Umbilical cord (tissue), 2 donors: ENCODE measurements around the gene TBC1D28. TPM values are rescaled to one million over a fixed set of nuclear protein-coding genes. Genes with fewer than 3 reads are reported as not detected.
"Not testable (repeated sequence)": the region's sequence is repeated elsewhere in the genome, so short reads cannot be mapped to it uniquely, and the experiment has no call there.

ENCODE experiments used
- DNase-seq: peaks from one replicate; pipeline ENCODE4 v3.0.0-alpha.2; 2015; ENCODE audit warnings: low spot score
- total RNA-seq: library from RNA; depleted of rRNA; stranded (reverse); fragments of >200 nt; gene quantifications from one replicate; pipeline ENCODE4 v1.2.3, GENCODE V29; 2014; ENCODE audit warnings: low replicate concordance; ENCODE audit not compliant: insufficient read depth

Gene TBC1D28
- total RNA-seq, result 1.2 TPM

DNA sequence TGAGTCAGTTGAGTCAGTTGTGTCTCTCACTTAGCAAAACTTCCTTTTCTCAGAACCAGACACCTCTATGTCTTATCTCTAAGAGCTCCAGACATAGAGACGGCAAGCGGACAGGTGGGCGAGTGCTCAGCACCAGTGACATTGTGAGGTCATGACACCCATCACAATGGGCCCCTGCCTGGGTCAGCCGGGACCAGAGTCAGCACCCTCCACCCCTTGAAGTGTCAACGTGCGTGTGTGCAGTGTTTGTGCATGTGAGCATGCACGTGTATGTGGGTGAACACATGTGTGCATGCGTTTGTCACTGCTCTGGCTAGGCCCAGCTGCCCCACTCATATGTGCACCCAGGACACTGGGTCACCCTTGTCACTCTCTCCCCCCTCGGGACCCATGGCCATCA, at the start of gene TBC1D28:
Gene TBC1D28, minus strand, starts transcription at position 101 of the 400 bp plus-strand sequence. CDS start 3,039 bp downstream, outside the sequence.
- not testable (repeated sequence) for DNase-seq

DNA sequence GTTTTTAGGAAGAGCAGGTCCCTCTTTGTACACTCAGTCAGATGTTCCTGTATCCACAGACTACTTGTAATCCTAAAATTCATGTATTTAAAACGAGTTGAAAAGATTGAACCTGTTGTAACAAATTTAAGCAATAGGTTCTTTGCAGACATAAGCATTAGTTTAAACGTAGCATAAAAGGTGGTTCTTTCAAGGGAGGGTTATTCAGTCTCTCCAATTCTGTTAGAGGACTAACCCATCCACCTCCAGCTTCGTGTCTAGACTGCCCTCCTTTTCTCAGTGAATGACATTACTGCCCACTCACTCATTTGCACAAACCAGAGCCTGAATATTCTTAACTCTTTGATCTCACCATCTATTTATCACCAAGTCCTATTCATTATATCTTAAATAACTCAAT, 38.5 kb upstream of the TBC1D28 start:
- DNase-seq, result peak; percentile 3

- peak; percentile 99 for DNase-seq
These were observed 37.8 kb upstream of the TBC1D28 start, which contains the start of gene FOXO3B for GRCh38 chr17:18681767-18682571. Gene FOXO3B (minus strand): TSS chr17:18682314. CDS start chr17:18681651, 663 bp downstream.

- not testable (repeated sequence) for DNase-seq
These were observed 33.2 kb upstream of the TBC1D28 start for GRCh38 chr17:18677381-18677780.

GRCh38 chr17:18676928-18677327, 32.7 kb upstream of the TBC1D28 start:
- DNase-seq, result not testable (repeated sequence)

DNA sequence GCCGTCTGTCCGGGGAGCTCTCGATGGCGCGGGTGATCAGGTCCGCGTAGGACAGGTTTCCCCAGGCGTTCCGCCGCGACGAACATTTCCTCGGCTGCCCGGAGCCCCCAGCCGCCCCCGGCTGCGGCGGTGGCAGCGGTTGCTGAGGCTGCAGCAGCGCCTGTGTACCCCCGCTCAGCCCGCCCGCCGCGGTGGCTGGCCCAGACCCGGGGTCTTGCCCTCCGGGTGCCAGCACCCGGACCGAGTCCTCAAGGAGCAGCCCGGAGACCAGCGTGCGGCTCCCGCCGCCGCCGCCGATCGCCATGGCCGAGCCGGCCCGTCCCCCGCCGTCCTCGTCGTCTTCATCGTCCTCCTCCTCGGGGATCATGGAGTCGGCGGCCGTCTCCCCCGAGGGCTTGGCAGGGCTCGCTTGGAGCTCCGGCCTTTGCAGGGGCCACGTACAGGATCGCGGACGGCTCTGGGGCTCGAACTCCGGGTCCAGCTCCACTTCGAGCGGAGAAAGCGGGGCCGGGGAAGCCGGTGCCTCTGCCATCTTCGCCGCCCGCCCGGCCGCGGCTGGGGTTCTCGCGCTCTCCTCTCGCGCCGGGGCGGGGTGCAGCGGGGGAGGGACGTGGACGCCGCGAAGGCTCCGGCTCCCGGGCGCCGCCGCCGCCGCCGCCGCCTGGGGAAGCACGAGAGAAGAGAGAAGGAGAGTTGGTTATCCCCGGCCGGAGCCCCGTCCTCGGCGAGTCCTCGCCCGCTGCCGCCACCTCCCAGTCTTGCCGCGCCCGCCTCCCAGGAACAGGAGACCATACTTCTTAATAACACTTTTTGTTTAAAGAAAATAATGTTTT, 28.4 kb upstream of the TBC1D28 start:
- not testable (repeated sequence) for DNase-seq

DNA sequence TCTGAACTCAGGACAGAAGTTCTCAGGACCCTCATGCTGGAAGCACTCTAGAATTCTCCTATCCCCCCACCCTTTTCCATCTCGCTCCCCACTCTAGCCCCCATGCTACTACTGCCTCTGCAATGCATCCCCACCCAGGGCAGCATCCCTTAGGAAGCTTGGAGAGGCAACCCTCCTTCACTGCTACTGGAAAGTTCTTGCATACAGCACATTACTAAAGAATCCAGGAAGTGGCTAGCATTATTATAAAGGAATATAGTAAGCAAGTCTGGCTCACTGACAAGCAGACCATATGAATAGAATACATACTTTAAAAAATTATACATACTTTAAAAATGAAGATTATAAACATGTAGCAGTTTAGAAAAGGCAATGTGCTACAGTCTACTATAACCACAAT, 24.4 kb upstream of the TBC1D28 start:
- not testable (repeated sequence) for DNase-seq

- DNase-seq, result not testable (repeated sequence)
These were observed 23.3 kb upstream of the TBC1D28 start for GRCh38 chr17:18667535-18667934.

DNA sequence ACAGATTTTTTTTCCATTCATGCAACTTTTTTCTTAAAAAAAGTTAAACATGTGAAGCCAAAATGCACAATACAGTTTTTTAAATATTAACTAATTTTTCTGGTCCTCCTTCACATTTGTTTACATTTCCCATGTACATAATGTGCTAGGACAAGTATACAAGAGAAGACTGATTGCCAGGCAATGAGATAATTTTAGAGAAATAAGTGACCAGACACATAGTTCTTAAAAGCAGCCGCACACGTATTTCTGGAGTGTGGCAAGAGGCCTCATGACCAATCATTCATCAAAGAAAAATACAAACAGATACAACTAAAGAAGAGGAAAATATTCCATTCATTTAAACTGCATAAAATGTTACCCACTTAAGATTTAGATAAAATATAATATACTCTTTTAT, 22.1 kb upstream of the TBC1D28 start:
- DNase-seq, result not testable (repeated sequence)

GRCh38 chr17:18661924-18662624, 17.9 kb upstream of the TBC1D28 start:
- not testable (repeated sequence) for DNase-seq

DNA sequence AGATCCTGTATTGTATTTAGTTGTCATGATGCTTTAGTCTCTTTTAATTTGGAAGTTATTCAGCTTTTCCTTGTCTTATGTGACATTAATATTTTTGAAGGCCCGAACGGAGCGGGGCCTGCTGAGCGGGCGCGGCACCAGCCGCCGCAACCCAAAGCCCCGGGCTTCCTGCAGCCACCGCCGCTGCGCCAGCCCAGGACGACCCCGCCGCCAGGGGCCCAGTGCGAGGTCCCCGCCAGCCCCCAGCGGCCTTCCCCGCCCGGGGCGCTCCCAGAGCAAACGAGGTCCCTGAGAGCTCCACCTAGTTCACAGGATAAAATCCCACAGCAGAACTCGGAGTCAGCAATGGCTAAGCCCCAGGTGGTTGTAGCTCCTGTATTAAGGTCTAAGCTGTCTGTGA, 5.9 kb upstream of the TBC1D28 start:
- DNase-seq, result not testable (repeated sequence)

DNA sequence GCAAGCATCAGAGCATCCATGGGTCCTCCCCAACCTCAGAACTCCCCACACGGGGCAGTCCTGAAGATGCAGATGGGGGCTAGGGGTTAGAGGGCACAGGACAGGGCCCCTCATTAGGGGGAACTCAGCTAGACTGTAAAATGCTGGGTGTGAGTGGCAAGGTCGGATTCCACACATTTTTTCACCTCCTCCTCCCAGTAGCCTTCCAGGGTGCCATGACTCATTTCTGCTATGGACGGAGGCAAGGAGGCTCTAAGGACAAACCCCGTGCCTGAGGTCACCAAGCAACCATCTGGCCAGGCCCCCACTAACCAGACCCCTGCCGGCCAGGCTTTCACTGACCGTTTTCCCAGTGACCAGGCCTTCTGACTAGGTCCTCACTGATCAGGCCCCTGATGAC, 1.1 kb downstream of the TBC1D28 start:
- DNase-seq, result not testable (repeated sequence)

- DNase-seq, result not testable (repeated sequence)
These were observed 5.8 kb downstream of the TBC1D28 start for GRCh38 chr17:18638357-18638756.

- not testable (repeated sequence) for DNase-seq
These were observed 8.0 kb downstream of the TBC1D28 start for GRCh38 chr17:18636237-18636636.

DNA sequence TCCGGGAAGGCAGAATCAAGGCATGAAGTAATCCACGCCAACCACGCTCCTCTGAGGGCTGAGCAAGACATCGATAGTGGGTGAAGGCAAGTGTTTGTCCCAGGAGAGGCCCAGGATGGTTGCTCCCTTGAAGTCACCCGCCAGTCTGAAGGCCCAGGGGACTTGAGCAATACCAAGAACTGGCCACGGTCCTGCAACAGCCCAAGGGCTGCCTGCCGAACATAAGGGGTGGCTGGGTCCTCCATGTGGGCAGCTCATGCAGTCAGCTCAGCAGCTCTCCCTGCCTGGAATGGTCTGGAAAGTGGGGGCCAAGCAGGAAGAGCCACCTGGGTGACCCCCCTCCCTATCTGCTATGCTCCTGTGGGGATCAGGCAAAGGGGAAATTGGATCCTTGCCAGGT, 8.4 kb downstream of the TBC1D28 start:
- DNase-seq, result not testable (repeated sequence)

- DNase-seq, result not testable (repeated sequence)
These were observed 9.5 kb downstream of the TBC1D28 start for GRCh38 chr17:18634550-18635263.

DNA sequence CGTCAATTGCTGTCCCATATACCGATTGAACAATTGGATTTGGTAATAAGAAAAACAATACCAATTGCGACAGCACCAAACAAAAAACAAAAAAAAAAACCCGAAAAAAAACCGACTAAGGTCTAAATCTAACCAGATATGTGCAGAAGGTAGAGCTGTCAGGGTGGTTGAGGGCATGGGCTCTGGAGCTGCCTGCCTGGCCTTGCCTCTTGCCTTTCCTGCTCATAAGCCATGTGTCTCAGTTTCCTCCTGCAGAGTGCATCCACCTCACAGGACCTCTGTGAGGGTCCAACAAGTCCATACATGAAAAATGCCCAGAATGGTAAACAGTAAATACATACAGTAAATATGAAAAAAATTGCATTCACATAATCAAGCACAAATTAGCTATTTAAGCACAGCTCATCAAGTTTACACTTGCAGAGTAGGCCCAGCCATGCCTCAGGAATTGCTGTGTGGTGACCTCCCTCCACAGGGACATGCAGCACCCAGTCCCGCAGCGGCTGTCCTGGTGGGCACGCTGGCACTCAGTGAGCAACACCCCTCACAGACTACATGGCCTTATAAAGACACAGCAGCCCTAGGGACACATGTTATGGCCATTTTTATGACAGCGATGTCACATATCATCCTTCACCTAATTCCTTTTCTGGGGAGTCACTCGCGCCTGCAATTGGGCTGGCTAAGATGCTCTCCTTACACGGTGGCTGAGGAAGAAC, 17.9 kb downstream of the TBC1D28 start:
- DNase-seq, result no peak

- peak; percentile 74 for DNase-seq
These were observed 18.6 kb downstream of the TBC1D28 start for GRCh38 chr17:18625509-18626104.

GRCh38 chr17:18624862-18625501, 19.2 kb downstream of the TBC1D28 start:
- DNase-seq, result peak; percentile 21
